Superior temporal gyrus (tissue), 1 donor: ENCODE data around the gene LCMT1.
A peak's percentile ranks its signal among the peaks of the same experiment; 100 is the strongest.
"Not testable (repeated sequence)": the region's sequence is repeated elsewhere in the genome, so short reads cannot be mapped to it uniquely, and the experiment has no call there.

Experiments used
- DNase-seq: peaks from one replicate; pipeline ENCODE4 v3.0.0-alpha.2; 2016; ENCODE audit errors: extremely low spot score

LCMT1 gene

DNA sequence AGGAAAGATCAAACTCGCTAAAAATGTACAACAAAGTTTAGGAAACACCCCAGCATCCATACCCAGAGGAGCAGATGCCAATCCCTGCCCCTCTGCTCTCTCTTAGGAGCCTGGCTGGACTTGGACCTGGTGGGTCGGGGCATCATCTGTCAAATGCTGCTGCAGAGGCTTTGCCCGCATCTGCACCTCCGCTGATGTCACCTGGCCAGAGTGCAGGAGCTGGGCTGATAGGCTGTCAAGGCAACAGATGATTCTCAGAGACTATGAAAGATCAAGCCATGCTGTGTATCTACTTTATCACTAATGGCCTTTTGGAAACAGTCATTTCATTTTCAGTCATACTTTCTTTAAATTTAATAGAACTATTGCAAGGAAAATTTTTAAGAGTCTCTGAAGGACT is 15.9 kb upstream of the LCMT1 start:
- DNase-seq, result no peak

DNA sequence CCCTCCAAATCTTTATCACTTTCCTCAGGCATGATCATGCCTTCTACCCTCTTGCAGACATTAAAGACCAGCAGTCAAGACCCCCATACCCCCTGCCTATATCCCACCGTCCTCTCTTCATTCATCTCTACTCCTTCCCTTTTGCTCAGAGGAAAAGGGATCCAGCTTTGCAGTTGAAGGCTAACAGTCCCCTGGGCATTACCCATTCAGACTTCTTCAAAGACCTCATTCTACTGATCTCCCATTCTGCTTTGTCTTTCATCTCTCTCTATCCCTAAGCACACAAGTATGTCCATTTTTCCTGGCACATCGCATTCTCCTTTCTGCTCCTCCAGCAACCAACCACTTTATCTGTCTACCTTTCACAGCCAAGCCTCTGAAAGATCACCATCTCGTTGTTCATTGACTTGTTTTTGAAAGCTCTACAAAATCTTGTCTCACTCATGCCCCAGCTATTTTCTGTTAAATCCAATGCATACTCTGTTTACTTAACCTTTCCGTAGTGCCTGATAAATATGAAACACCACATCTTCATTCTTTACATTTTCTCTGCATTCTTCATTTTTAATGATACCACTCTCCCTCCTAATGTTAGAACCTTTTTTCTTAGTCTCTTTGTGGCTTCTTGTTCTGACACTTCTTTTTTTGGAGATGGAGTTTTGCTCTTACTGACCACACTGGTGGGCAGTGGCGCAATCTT is 14.1 kb upstream of the LCMT1 start:
- DNase-seq, result no peak

DNA sequence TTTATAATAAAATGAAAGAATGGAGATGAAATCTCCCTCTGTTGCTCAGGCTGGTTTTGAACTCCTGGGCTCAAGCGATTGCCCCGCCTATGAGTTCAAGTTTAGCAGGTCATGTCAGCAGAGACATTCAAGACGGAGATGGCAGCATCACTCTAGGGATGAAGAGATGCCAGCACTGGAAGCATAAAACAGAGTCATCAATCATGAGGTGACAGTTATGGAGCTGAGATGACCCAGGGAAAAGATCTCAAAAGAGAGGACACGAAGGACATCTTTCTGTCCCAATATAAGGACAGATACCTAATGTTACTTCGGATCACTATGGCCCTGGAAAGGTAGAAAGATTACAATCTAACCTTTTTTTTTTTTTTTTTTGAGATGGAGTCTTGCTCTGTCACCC is 11.0 kb upstream of the LCMT1 start:
- DNase-seq, result no peak

DNA sequence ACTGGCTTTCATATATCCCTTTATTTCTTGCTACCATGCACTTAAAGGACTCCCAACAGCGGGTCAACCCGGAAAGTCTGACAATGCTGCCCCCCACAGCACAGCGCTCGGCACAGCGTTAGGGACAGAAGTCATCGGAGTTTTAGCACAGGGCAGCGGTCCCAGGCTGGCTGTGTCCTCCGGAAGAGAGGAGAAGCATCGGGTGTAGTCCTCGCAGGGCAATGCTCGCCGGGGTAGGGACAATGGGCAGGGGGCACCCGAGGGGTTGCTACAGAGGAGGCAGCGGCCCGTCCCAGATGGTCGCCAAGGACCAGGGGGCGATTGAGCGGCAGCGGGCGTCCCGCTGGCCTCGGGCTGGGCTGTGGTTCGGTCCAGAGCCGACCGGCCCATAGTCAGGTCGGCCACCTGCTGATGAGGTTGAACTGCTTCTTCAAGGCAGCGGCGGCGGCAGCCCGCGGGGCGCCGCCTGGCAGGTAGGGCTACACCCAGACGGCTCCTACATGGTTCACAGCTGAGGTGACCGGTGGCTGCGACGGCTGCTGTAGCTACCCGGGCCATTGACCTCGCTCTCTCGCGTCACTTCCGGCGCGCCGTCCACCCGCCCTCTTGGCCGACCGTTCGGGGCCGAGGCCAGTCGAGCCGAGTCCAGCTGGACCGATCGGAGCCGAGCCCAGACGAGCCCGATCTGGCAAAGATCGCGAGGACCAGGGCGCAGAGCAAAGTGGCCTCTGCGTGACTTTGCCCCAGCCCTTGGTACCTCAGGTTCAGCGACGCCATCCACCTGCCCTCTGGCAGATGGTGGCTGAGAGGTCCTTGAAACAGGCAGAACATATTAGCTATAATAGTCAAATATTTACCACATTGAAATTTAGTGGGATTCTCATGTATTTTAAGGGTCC is 4.7 kb upstream of the LCMT1 start:
- DNase-seq, result peak; percentile 95

GRCh38 chr16:25107466-25107792 is 4.1 kb upstream of the LCMT1 start:
- DNase-seq, result no peak

GRCh38 chr16:25108054-25108453 is 3.5 kb upstream of the LCMT1 start:
- no peak for DNase-seq

DNA sequence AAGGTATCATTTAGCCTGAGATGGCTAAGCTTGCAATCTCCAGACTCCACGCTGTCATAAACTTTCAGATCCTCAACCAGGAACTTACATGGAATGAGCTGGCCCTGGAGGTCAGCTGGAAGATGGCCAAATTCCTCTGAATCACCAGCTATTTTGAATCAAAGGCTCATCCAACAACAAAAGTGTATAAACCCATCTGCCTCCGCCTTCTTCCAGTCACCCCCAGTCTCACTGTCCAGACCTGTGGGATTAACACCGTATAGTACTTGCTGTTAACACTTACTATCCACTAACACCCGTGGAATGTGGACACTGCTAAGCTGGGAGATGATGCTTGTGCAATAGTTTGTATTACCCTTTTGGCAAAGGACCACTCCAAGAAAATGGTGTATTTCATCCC is 1.9 kb upstream of the LCMT1 start:
- DNase-seq, result no peak

DNA sequence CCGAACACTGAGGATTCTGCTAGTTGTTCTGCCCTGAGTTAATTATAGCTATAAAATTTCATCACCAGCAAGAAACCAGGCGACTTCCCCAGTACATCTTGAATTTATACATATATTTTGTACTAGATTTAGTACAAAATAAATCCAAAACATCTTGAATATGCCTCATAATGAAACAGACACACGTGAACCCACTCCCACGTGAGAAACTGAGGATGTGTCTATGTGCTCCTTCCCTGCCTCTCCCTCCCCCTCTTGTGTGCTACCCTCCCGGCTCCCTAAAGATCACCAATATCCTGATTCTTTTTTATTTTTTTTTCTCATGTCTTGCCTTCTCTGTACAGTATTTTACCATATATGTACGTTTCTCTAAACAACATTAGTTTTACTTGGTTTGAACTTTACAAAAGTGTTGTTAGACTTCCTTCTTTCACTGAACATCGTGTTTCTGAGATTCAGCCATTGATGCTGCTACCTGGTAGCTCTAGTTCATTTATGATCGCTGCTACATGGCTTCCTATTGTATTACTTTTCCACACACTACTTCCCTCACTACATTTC is 1.1 kb upstream of the LCMT1 start:
- DNase-seq, result no peak

GRCh38 chr16:25114121-25114520 is 2.6 kb downstream of the LCMT1 start:
- DNase-seq, result no peak

DNA sequence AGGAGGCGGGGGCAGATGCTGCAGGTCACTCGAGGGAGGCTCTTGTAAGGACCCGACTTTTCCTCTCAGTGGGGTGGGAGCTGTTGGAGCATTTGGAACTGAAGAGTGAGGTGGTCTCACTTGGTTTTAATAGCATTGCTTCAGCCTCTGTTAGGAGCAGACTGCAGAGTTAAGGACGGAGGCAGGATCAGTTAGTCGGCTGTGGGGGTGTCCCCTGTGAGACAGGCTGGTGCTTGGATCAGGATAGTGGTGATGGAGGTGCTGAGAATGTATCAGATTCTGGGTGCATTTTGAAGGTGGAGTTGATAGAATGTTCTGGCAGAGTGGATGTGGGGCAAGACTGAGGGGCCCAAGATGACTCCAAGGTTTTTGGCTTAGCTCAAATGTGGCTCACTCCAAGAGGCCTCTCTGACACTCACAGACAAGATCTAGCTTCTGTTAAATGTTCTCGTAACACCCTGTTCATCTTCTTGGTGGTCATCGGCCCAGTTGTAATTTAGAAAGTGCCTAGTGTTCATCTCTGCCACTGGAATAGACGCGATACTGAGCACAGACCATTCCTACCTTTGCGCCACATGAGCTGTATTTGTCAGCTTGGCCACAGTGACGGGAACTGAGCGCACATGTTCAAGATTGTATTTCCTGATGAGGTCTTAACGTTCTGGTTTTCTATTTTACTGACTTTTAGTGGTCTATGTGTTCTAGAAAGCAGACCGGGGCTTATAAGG is 7.5 kb downstream of the LCMT1 start:
- no peak for DNase-seq

- DNase-seq, result no peak
Observed at GRCh38 chr16:25121824-25122600, 10.5 kb downstream of the LCMT1 start.

DNA sequence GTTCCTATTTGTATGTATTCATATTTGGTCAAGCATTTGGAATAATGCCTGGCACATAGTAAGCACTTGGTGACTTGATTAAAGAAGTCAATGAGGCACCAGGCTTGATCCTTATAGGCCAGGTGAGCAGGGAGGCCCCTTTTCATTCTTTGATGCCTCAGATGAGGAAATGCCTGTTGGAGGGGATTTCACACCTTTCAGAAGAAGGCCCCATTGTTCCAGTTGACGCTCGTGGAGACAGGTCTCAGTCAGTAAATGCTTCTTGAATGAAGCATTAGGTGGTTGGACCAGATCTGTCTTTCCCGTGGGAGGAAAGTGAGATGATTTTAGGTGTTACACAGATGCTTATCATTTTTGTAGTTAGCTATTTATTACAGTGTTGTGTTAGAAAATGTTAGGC is 13.0 kb downstream of the LCMT1 start:
- DNase-seq, result no peak

GRCh38 chr16:25126086-25126666 is 14.6 kb downstream of the LCMT1 start:
- not testable (repeated sequence) for DNase-seq

DNA sequence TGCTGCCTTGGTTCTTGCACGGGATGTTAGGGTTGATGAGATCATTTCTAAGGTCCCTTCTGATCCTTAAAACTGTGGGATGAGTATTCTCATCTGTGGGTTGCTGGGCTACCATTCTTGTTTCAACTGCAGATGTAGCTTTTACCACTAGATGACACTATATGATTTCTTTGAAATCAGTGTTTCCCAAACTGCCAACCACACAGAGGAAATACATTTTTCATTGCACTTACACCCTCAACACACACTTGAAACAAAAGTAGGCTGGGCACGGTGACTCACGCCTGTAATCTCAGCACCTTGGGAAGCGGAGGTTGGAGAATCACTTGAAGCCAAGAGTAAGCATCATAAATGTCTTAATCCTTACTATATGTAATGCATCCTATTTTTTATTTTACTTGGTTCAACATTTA is 15.3 kb downstream of the LCMT1 start:
- peak; percentile 47 for DNase-seq

DNA sequence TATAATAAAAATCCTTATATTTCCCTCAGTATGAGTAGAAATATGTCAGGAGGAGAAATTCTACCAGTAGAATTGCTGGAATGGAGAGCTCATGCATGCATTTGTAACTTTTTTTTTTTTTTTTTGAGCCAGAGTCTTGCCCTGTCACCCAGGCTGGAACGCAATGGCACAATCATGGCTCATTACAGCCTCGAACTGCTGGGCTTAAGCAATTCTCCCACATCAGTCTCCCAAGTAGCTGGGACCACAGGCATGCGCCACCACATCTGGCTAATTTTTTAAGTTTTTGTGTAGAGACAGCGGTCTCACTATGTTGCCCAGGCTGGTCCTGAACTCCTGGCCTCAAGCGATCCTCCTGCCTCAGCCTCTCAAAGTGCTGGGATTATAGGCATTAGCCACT is 21.2 kb downstream of the LCMT1 start:
- DNase-seq, result not testable (repeated sequence)

DNA sequence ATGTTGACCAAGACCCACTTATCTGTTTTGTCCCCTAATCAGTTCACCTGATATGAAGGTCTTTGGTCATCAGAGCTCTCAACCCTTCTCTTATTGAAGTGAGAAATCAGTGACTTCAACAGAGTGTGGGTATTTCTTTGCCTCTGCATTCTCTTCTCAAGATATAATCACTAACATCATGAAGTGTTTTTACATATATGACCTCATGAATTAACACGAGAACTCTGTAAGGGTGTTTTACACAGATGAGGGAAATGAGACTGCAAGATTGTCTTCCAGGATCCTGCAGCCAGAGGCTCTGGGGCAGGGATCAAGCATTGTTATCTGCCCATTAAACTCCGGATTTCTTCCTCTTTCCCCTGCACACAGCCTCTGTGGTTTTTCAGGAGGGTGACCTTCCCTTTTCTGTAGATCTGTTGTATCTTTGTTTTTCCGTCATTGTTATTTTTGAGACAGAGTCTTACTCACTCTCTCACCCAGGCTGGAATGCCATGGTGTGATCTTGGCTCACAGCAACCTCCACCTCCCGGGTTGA is 22.7 kb downstream of the LCMT1 start:
- no peak for DNase-seq

DNA sequence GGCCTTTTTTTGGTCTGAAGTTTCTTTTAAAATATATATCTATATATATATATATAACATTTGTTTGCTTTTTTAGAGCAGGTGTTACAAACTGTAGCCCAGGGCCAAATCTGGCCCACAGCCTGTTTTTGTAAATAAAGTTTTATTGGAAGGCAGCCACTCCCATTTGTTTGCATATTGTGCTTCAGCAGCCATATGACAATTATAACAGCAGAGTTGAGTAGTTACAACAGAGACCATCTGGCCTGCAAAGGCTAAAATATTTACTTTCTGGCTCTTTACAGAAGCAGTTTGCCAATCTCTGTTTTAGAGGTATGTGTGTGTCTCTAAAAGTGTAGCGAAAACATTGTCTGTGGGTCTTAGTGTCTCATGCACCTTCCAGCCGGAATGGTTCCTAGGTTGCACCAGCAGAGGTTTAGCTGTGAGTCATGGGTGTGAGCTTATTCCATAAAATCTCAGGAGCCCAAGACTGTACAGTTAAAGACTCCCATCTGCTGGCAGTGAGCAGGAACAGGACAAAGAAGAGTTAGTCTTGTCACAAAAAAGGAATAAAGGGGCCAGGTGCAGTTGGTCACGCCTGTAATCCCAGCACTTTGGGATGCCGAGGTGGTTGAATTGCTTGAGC is 23.8 kb downstream of the LCMT1 start:
- DNase-seq, result no peak

DNA sequence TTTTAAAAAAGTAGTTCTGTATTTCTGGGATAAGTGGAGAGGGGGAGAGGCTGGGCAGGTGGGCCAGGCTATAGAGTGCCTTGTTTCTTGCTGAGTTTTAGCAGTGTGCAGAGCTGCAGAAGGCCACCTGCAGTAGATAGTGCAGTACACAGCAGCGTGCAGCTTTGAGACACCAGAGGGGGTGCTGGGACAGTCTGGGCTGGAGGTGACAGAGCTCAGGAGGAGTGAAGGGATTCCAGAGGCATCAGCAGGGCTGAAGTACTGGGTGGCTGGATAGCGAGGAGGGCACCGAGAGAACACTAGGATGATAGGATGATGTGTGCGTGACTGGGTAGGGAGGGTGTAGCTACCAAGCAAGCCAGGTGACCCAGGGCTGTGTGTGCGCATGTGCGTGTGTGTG is 26.6 kb downstream of the LCMT1 start:
- DNase-seq, result no peak

GRCh38 chr16:25140459-25140858 is 28.9 kb downstream of the LCMT1 start:
- DNase-seq, result no peak

- no peak for DNase-seq
Observed at GRCh38 chr16:25141648-25142047, 30.1 kb downstream of the LCMT1 start.
